GM21723 (cell line): ENCODE results near the gene EXOC6B.

ENCODE experiments used
- ATAC-seq: cut with Tn5 transposase; IDR thresholded peaks from one replicate; pipeline ENCODE4 v1.9.1; 2021; ENCODE audit warnings: mild to moderate bottlenecking, moderate library complexity; ENCODE audit not compliant: unreplicated experiment

EXOC6B gene

DNA sequence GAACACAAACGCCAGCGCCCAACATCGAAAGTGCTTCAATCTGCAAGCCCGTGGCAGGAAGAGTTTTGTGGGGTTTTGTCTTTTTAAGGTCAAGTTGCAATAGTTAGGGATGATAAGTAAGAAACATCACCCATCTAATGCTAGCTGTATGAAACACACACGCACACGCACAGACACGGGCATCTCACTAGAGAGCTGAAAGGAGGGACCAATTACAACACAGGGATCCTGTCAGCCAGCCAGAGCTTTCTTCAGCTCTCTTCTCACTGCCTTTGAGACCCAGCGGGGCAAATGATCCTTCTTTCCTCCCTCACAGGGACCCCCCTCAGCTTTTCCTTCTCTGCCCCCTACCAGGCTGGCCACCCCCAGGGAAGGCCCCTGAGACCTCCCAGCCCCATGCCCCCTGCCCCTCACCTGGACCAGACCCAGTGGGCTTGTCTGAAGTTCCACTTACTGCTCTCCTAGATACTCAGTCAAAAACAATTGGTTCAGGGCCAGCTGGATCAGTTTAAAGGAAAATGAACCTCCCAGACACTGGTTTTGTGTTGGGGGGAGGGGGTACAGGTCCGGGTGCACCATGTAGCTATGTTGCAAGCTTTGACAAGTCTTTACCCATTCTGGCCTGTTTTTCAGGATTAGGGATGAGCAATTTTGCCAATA, 696.0 kb downstream of the EXOC6B start:
- ATAC-seq, result no peak

DNA sequence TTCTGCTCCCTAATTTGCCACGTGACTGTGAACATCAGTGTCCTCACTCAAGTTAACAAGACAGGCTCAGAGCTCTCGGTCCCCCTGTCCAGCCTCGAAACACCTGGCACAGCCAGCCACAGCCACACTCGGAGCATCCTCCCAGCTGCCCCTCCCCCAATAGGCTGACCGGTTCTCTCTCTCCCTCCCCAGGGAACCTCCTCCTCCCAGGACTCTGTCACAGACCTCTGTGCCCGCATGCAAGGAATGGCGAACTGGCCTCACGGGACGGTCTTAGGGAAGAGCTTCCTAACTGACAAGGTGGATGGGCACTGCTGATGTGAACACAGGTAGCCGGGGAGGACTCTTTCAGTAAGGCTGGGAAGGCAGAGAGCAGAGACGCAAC, 697.0 kb downstream of the EXOC6B start:
- no peak for ATAC-seq

DNA sequence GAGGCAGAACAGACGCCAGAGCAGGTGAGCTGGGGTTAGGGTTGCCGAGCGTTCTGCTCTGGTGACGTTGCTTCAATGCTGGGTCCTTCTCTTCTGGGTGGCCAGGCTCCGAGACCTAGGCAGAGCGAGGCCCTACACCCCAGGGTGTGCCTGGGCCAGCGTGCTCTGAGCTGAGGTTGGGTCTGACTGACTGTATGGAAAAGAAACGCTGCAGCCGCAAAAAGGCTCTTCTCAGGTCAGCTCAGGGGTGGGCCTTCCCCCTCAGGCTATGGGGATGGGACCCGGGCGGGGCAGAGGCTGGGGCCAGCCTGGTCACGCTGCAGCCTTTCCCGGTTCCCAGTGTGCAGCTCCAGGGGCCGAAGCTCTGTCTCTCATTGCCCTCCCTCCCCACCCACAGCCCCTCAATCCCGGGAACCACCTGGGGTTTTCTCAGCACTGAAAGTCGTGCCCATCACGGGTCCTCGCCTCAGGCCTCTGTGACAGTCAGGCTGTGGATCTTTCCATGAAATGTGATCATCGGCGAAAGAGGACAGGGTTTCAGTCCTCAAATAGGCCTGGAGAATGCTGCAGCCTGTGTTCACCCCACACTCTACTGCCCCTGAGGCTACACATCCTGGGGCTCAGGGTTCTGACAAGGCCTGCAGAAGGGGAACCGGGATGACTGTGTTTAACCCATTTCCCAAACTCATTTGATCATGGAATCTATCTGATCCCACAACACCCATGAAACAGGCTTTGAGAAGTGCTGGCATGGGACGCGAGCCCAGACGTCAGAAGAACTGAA, 697.6 kb downstream of the EXOC6B start:
- ATAC-seq, result no peak

DNA sequence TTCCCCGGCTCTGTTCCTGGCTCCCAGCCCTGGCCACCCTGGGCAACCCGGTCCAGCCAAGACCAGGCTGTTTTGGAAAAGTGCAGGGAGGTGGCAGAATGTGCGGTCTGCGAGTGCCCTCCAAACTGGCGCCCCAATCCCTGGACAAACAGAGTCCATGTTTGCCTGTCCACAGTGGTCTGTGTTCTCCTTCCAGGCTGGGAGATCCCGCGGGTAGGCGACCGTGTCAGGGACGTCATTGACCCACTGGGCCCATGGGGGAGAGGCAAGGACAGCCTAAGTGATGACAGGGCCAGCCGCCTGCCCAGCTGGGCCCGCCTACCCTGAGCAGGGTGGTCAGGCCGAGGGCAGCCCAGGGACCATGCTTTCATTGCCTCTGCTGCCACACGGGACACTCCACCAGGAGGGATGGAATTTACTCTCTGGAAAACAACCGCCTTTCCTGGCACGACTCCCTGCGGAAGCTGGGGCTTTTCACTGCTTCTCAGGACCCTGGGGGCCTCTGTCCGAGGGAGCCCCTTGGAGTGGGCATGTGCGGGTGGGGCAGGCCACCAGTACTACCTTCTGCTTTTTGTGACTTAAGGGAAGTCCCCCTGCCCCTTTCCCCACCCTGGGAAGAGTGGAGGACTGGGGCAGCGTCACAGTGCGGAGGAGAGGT, 698.3 kb downstream of the EXOC6B start:
- no peak for ATAC-seq

DNA sequence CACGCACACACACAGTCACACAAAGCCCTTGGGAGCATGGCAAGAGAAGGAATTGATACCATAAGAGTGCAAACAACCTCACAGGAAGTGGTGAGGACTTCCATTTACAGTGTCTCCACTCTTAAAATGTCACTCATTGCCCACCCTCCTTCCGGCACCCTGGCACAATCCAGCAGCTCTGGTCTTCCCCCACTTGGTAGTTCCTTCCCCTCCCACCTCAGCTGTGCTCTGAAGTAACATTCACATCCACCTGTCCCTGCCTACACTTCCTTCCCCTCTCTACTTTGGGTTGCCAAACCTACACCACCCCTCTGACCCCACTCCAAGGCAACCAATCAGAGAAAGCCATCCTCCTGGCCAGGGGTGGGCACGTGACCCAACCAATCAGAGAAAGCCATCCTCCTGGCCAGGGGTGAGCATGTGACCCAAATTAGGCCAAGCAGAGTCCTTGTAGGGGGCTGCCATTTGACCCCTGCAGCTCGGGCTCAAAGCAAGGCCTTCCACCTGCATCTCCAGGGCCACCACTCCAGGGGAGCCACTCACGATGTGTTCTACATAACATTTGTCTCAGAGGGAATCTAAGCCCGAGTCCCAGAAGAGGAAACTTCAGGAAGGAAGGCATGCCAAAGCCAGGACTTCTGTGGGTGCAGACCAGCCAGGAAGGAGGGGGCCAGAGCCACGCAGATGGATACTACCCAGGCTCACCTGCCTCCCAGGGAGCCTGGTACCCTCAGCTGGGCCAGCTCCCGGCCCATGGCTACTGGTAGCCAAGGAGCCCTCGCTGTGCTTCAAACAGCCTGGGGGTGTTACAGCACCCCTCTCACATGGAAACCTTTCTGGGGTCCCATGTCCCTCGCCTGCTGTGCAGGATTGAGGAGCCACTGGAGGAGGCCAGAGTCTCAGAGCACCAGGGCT, 699.4 kb downstream of the EXOC6B start:
- ATAC-seq, result no peak
